HEK293 (cell line): ENCODE data around the gene CASZ1.

ENCODE experiments used
- ZFHX2 ChIP-seq: fragments of 450-650 bp; formaldehyde crosslinking; conservative IDR thresholded peaks from 2 replicates; pipeline ENCODE4 v1.5.1; 2016; ENCODE audit warnings: missing biosample characterization, missing genetic modification characterization
- TF ChIP-seq, protein P1 (sequence below): fragments of 450-650 bp; formaldehyde crosslinking; IDR thresholded peaks from 2 replicates; pipeline ENCODE4 v1.5.1; 2016; ENCODE audit warnings: missing biosample characterization, missing genetic modification characterization
- TF ChIP-seq, protein P2 (sequence below): fragments of 450-650 bp; formaldehyde crosslinking; IDR thresholded peaks from 2 replicates; pipeline ENCODE4 v1.5.1; 2016; ENCODE audit warnings: missing biosample characterization, missing genetic modification characterization

DNA sequence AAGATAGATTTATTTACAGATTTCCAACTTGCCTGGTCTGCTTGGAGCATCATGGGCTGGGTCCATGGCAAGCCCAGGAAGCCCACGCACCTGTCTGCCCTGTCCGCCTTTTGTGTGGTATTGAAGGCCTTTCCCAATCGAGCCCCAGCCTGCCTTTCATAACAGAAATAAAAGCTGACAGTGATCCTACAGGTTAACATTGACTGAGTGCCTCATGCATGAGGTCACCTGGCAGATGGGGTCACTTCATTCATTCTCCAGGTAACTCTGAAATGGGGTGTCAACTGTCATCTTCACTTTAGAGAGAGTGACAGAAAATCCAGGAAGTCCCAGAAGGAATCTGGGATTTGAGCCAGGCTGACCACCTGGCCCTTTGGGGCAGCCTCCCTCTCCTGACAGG, 36.3 kb upstream of the CASZ1 start:
- TF ChIP-seq, protein P1, sequence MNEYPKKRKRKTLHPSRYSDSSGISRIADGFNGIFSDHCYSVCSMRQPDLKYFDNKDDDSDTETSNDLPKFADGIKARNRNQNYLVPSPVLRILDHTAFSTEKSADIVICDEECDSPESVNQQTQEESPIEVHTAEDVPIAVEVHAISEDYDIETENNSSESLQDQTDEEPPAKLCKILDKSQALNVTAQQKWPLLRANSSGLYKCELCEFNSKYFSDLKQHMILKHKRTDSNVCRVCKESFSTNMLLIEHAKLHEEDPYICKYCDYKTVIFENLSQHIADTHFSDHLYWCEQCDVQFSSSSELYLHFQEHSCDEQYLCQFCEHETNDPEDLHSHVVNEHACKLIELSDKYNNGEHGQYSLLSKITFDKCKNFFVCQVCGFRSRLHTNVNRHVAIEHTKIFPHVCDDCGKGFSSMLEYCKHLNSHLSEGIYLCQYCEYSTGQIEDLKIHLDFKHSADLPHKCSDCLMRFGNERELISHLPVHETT (tag by site-specific recombination), result no peak
- TF ChIP-seq, protein P2, sequence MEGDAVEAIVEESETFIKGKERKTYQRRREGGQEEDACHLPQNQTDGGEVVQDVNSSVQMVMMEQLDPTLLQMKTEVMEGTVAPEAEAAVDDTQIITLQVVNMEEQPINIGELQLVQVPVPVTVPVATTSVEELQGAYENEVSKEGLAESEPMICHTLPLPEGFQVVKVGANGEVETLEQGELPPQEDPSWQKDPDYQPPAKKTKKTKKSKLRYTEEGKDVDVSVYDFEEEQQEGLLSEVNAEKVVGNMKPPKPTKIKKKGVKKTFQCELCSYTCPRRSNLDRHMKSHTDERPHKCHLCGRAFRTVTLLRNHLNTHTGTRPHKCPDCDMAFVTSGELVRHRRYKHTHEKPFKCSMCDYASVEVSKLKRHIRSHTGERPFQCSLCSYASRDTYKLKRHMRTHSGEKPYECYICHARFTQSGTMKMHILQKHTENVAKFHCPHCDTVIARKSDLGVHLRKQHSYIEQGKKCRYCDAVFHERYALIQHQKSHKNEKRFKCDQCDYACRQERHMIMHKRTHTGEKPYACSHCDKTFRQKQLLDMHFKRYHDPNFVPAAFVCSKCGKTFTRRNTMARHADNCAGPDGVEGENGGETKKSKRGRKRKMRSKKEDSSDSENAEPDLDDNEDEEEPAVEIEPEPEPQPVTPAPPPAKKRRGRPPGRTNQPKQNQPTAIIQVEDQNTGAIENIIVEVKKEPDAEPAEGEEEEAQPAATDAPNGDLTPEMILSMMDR (tag by site-specific recombination), result no peak
- TF ChIP-seq ZFHX2 (tag by site-specific recombination), result no peak
